ENCODE measurements around the gene B4GALNT4. TPM values are rescaled to one million over a fixed set of nuclear protein-coding genes. Genes with fewer than 3 reads are reported as not detected.
"Not testable (repeated sequence)": the region's sequence is repeated elsewhere in the genome, so short reads cannot be mapped to it uniquely, and the experiment has no call there.

Gene B4GALNT4
- total RNA-seq, 6 experiments from 2014 or later, result 6.4 to 12.1 (median 8.4) TPM

DNA sequence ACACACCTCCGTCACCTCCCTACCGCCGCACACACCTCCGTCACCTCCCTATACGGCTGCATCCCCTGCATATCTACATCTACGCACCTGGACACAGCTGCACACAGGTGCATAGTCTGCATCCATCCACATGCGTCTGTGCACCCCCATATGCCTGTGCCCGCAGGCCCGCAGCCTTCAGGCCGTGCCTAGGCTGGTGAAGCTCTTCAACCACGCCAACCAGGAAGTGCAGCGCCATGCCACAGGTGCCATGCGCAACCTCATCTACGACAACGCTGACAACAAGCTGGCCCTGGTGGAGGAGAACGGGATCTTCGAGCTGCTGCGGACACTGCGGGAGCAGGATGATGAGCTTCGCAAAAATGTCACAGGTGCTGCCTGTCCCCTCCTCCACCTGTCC lies 29.5 kb downstream of the B4GALNT4 start:
- H3K4me1 Mint-ChIP-seq (ENCODE audit: low read depth), result peaks cover 6% of the 10 kb centered on the region
- peaks cover 5% of the 10 kb centered on the region for H3K27me3 Mint-ChIP-seq (ENCODE audit: insufficient read depth)
- no peaks in the 10 kb centered on the region for H3K36me3 Mint-ChIP-seq (ENCODE audit: low read depth)
- no peak for TF ChIP-seq CTCF (IDR thresholded peaks at IDR 0.05)
- H3K4me3 Mint-ChIP-seq, result no peak overlapping the region
- H3K9me3 Mint-ChIP-seq, result peaks cover 4% of the 10 kb centered on the region; the same call in 1 of the 2 replicates
- no peak overlapping the region for H3K27ac Mint-ChIP-seq
- DNase-seq, result peak; percentile 18

DNA sequence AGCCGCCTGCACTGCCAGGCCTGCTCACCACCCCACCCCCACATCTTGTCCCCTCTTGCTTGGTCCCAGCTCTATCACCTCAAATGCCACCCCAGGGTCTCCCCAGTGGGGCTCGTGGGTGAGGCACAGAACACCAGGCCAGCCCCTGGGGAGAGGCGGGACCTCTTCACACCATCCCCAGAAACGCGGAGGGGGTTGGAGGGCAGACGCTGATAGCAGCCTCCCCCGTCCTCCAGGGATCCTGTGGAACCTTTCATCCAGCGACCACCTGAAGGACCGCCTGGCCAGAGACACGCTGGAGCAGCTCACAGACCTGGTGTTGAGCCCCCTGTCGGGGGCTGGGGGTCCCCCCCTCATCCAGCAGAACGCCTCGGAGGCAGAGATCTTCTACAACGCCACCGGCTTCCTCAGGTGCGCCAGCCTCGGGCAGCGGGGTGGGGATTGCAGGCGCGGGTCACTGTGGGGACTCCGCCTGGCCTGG lies 30.5 kb downstream of the B4GALNT4 start:
- Mint-ChIP-seq H3K36me3 (ENCODE audit: low read depth) (no peaks in the 10 kb centered on the region), H3K9me3 (peaks cover 4% of the 10 kb centered on the region; the same call in 1 of the 2 replicates), H3K4me3 (no peak overlapping the region), H3K27me3 (ENCODE audit: insufficient read depth) (peaks cover 5% of the 10 kb centered on the region), H3K4me1 (ENCODE audit: low read depth) (peaks cover 2% of the 10 kb centered on the region), H3K27ac (no peak overlapping the region)
- no peak for DNase-seq
- TF ChIP-seq CTCF (IDR thresholded peaks at IDR 0.05), result no peak

DNA sequence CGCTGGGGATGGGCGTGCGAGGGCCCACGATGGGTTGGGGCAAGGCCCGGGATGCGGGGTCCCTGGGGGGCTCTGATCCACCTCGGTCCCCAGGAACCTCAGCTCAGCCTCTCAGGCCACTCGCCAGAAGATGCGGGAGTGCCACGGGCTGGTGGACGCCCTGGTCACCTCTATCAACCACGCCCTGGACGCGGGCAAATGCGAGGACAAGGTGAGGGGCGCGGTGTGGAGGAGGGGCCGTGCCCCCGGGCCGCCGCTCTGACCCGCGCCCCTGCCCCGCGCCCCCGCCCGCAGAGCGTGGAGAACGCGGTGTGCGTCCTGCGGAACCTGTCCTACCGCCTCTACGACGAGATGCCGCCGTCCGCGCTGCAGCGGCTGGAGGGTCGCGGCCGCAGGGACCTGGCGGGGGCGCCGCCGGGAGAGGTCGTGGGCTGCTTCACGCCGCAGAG lies 31.0 kb downstream of the B4GALNT4 start:
- Mint-ChIP-seq H3K4me1 (ENCODE audit: low read depth) (no peaks in the 10 kb centered on the region), H3K27me3 (ENCODE audit: insufficient read depth) (peaks cover 5% of the 10 kb centered on the region), H3K27ac (no peak overlapping the region), H3K4me3 (no peak overlapping the region), H3K36me3 (ENCODE audit: low read depth) (no peaks in the 10 kb centered on the region), H3K9me3 (peaks cover 4% of the 10 kb centered on the region; the same call in 1 of the 2 replicates)
- DNase-seq, result no peak
- no peak for TF ChIP-seq CTCF (IDR thresholded peaks at IDR 0.05)

DNA sequence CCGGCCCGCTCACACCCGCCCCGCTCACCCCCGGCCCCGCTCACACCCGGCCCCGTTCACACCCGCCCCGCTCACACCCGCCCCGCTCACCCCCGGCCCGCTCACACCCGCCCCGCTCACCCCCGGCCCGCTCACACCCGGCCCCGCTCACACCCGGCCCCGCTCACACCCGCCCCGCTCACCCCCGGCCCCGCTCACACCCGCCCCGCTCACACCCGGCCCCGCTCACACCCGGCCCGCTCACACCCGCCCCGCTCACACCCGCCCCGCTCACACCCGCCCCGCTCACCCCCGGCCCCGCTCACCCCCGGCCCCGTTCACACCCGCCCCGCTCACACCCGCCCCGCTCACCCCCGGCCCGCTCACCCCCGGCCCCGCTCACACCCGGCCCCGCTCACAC lies 31.9 kb downstream of the B4GALNT4 start:
- not testable (repeated sequence) for H3K4me3 Mint-ChIP-seq; H3K27ac Mint-ChIP-seq; H3K4me1 Mint-ChIP-seq (ENCODE audit: low read depth); H3K9me3 Mint-ChIP-seq; H3K27me3 Mint-ChIP-seq (ENCODE audit: insufficient read depth); H3K36me3 Mint-ChIP-seq (ENCODE audit: low read depth); DNase-seq

- no peak for DNase-seq
- Mint-ChIP-seq H3K4me1 (ENCODE audit: low read depth) (no peaks in the 10 kb centered on the region), H3K9me3 (peaks cover 4% of the 10 kb centered on the region; the same call in 1 of the 2 replicates), H3K27ac (no peak overlapping the region), H3K36me3 (ENCODE audit: low read depth) (no peaks in the 10 kb centered on the region), H3K4me3 (no peak overlapping the region), H3K27me3 (ENCODE audit: insufficient read depth) (peaks cover 5% of the 10 kb centered on the region)
- no peak for TF ChIP-seq CTCF (IDR thresholded peaks at IDR 0.05)
Observed at GRCh38 chr11:403021-403760, 33.9 kb downstream of the B4GALNT4 start.

DNA sequence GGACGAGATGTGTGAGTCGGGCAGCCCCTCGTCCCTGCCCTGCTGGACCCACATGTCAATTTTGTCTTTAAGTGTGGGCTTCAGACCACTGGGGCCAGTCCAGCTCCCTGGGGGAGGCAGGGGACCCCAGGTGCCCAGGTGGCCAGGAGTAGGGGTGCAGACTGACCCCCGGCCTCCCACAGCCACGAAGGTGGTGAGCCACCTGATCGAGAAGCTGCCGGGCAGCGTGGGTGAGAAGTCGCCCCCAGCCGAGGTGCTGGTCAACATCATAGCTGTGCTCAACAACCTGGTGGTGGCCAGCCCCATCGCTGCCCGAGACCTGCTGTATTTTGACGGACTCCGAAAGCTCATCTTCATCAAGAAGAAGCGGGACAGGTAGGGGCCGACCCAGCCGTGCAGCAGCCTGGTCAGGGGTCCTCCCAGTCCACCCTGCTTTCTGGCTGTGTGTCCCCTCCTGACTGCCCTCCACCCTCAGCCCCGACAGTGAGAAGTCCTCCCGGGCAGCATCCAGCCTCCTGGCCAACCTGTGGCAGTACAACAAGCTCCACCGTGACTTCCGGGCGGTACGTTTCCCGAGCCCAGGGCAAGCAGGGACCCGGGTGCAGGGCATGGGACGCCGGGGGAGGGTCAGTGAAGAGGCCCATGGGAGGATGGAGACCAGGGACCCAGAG lies 34.6 kb downstream of the B4GALNT4 start:
- H3K27me3 Mint-ChIP-seq (ENCODE audit: insufficient read depth), result peaks cover 3% of the 10 kb centered on the region
- no peak for TF ChIP-seq CTCF (IDR thresholded peaks at IDR 0.05)
- H3K4me3 Mint-ChIP-seq, result no peak overlapping the region
- H3K27ac Mint-ChIP-seq, result no peak overlapping the region
- no peak for DNase-seq
- H3K36me3 Mint-ChIP-seq (ENCODE audit: low read depth), result no peaks in the 10 kb centered on the region
- H3K9me3 Mint-ChIP-seq, result peaks cover under 1% of the 10 kb centered on the region; the same call in 1 of the 2 replicates
- no peaks in the 10 kb centered on the region for H3K4me1 Mint-ChIP-seq (ENCODE audit: low read depth)

Data from HFFc6 (cell line).